SK-MEL-5 (cell line): ENCODE measurements around the gene IL17REL. TPM values are rescaled to one million over a fixed set of nuclear protein-coding genes. Genes with fewer than 3 reads are reported as not detected.

Experiments used
- DNase-seq: peaks from one replicate; pipeline ENCODE4 v3.0.0-alpha.2; 2016; ENCODE audit warnings: low read depth, low spot score
- in situ Hi-C: cut with HindIII; loops from 2 replicates; pipeline ENCODE4 v1.10.0; 2016; ENCODE audit warnings: low sequenced_read_pairs, high pct_unique_total_duplicates, low pct_unique_long_range_greater_than_20kb
- polyA plus RNA-seq, 2 experiments: library from polyadenylated mRNA; depleted of rRNA; stranded (reverse); fragments of >200 nt; gene quantifications; 2 replicates each; pipeline ENCODE4 v1.2.3, GENCODE V29; 2015
- total RNA-seq: library from RNA; depleted of rRNA; stranded (reverse); fragments of >200 nt; shearing (Covaris generic); gene quantifications from 2 replicates; pipeline ENCODE4 v1.2.3, GENCODE V29; 2014; rRNA removed

Gene IL17REL
- total RNA-seq, result not detected in 2 replicates
- not detected in 2 replicates for polyA plus RNA-seq (2015; cell fraction: cytosol; rRNA removed)
- polyA plus RNA-seq (2015; cell fraction: nucleus; rRNA removed), result not detected in 2 replicates

GRCh38 chr22:50012211-50013181 is at the start of gene IL17REL:
IL17REL (minus strand) TSS chr22:50012765; CDS start chr22:50012646, 119 bp downstream.
- no peak for DNase-seq
- in situ Hi-C loops, result no loop called here

GRCh38 chr22:50061824-50062355 is 49.3 kb upstream of the IL17REL start:
- no peak for DNase-seq

DNA sequence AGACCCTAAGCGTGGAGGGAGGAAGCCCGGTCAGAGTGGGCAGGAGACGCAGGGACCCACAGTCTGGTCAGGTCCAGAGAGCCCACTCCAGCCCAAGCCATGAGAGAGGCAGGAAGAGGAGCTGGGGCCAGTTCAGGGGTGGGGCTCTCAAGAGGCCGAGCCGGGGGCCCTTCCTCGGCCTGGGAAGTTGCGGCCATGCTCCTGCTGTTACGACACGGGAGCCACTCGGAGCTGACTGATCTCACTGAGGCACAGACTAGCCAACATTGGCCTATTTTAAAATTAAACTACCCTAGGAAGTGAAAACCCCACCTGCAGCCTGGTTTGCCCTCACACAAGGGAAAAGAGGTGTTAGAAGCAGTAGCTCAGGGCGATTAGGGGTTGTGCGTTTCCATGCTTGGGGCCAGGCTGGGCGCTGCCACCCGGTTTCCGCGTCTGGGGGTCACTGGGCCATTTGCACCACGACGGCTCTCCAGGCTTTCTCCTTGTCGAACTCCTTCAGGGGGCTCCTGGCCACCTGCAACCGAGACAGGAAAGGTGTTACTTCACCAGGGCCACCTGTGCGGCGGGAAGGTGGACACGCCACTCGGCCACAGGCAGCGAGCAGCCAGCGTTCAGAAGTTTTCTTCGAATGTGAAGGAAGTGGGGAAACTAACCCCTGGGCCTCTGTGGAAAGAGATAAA is 48.7 kb upstream of the IL17REL start:
- DNase-seq, result no peak
- in situ Hi-C loops, result no loop called here

More at GRCh38 chr22:50061824-50062355, 49.3 kb upstream of the IL17REL start:
- in situ Hi-C loops, result no loop called here

- no peak for DNase-seq
- in situ Hi-C loops, result no loop called here
These were observed 48.0 kb upstream of the IL17REL start for GRCh38 chr22:50060441-50061140.

DNA sequence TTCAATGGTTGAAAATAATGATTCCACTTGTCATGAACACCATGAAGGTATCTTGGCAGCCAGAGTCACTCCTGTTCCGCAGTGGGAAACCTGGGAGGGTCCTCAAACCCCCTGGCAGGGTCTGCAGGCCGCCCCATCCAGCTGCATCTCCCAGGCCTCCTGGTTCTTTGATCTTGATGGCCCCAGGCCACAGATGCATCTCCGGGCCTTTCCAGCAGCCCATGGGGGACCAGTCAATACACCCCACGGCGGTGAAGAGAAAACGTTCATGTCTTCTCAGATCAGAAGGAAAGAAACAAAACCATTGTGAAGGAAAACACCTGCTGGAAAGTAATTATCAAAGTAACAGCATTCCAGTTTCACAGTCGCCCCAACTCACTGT is 47.3 kb upstream of the IL17REL start:
- in situ Hi-C loops, result no loop called here
- no peak for DNase-seq

DNA sequence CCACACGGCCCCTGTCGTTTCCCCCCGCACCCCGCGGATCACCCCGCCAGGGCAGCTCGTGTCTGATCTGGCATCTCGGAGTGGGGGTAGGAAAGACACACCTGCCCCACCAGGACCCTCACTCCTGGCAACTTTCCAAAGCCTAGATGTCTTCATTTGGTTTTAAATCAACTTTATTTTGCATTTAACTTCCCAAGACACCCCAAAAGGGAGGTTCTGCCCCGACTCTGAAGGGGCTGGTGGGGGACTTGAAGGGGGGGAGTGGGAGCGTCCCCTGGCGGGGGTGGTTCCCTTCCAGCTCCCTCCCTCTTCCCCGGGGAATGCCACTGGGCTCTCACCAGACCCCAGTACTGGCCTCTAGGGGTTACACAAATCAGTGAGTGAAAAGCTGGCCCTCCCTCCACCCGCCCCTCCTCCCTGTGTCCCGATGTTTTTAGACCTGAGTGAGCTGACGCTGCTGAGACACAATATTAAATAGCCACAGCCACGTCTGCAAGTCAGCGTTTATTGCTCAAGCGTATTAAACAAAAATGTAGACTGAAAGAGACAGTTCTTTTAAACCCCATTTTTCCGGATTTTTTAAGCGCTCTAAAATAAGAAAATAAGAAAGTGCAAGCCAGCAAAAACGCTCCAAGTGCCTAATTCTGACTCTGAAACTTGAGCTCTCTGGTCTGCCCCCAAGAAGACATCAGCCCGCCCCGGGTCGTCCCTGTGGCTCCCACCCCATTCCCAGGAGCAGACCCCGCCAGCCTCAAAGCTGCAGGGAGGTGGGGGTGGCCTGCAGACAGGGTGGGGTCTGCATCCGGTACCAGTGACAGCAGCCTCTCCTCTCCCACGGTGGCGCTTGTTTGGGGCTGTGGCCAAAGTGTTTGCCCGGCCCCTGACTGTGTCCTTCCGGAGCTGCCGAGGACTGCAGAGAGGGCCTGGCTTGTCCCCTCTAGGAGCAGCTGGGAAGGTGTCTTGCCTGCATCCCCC is 46.6 kb upstream of the IL17REL start:
- in situ Hi-C loops, result no loop called here

GRCh38 chr22:50058061-50058905 is 45.7 kb upstream of the IL17REL start, which contains the start of gene TTLL8:
TTLL8 (minus strand) TSS chr22:50058298.
- in situ Hi-C loops, result no loop called here
- no peak for DNase-seq

More for the DNA sequence above, 46.6 kb upstream of the IL17REL start:
- DNase-seq, result peak; percentile 23

GRCh38 chr22:50057278-50058060 is 44.9 kb upstream of the IL17REL start:
- in situ Hi-C loops, result no loop called here
- no peak for DNase-seq

GRCh38 chr22:50056214-50056972 is 43.8 kb upstream of the IL17REL start:
- in situ Hi-C loops, result no loop called here
- DNase-seq, result no peak

- in situ Hi-C loops, result no loop called here
These were observed 41.3 kb upstream of the IL17REL start for GRCh38 chr22:50053861-50054260.

DNA sequence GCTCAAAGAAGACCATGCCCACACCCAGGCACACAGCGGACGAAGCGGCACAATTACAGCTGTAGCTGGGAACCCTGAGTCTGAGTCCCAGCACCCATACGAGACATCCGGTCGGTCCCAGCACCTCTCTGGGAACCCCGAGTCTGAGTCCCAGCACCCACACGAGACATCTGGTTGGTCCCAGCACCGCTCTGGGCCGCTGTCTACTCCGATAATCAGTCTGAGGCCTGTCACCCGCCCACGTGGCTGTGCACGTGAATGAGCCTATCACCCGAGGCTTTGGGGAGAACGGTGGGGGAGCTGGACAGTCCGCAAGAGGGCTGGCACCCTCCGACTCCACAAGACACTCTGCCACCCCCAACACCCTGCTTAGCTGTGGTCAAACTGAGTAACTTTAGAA is 39.4 kb upstream of the IL17REL start:
- DNase-seq, result no peak
- in situ Hi-C loops, result no loop called here

More at GRCh38 chr22:50053861-50054260, 41.3 kb upstream of the IL17REL start:
- no peak for DNase-seq

DNA sequence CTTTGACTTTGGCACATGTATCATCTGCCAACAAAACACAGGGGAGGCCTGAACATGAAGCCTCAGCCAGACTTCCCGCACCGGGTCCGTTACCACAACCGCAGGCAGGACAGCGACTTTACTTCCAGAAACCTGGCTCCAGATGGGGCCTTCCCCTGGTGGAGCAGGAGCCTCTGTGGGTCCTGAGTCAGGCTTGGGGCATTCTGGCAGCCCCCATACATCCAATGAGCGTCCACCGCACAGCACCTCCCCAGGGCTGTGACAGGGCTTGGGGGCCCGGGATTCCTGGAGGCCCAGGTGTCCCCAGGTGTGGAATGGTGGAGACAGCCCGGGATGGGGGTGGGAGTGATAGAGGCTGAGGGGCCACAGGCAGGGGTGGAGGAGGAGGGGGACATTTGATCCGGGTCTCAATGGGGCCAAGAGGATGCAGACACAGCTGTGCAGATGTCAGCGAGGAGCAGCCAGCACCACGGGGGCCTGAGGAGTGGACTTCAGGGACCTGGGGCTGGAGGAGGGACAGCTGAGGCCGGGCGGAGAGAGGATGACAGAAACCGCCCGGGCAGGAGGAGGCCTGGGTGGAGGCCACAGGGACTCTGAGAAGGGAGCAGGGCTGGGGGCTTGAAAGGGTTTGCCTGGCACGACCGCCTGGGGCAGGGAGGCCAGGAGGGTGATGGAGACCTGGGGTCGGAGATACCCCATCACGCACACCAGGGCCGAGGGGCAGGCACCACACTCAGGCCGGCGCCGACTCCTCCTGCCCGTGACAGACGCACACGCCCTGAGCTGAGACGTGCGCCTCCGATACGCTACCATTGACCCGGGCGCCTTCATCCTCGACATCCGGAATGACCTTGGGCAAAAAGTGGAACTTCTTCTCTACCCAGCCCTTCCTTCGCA is 37.0 kb upstream of the IL17REL start:
- no peak for DNase-seq

DNA sequence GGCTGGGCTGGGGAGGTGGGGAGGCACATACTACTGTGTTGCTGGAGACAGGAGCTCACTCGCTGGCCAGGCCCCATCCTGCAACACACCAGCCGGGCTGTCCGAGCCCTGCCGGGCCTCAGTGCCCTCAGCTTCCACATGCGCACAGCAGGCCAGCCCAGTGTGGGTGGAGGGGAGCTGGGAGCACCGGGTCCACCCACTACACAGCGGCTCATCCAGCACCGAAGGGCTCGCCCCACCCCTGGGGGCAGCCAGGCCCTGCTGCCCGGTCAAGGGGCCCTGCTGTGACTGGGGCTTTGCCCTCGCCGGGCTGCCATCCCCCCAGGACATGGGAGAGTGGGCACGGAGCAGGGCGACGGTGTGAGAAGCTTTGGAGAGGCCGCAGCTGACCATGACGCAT is 36.3 kb upstream of the IL17REL start:
- in situ Hi-C loops, result no loop called here
- DNase-seq, result no peak

More for the DNA sequence above, 37.0 kb upstream of the IL17REL start:
- in situ Hi-C loops, result no loop called here
